A673 (cell line): Measurements from ENCODE around the gene FUBP3.

Experiments
- EZH2 ChIP-seq: fragments of 200-600 bp; sonication (generic); IDR thresholded peaks from 2 replicates; pipeline ENCODE4 v1.6.1; 2017; ENCODE audit warnings: borderline replicate concordance, low read depth, mild to moderate bottlenecking, mixed read lengths, antibody characterized with exemption, low read length; ENCODE audit not compliant: poor library complexity, severe bottlenecking
- TF ChIP-seq, protein P1 (sequence below): fragments of 300-800, 200-600 bp; sonication (generic); conservative IDR thresholded peaks from 2 replicates; pipeline ENCODE4 v1.5.1; 2017; ENCODE audit warnings: low read depth, mild to moderate bottlenecking, antibody characterized with exemption, low read length, moderate library complexity, mixed read lengths

GRCh38 chr9:130539420-130540223 is 39.8 kb upstream of the FUBP3 start:
- TF ChIP-seq, protein P1, sequence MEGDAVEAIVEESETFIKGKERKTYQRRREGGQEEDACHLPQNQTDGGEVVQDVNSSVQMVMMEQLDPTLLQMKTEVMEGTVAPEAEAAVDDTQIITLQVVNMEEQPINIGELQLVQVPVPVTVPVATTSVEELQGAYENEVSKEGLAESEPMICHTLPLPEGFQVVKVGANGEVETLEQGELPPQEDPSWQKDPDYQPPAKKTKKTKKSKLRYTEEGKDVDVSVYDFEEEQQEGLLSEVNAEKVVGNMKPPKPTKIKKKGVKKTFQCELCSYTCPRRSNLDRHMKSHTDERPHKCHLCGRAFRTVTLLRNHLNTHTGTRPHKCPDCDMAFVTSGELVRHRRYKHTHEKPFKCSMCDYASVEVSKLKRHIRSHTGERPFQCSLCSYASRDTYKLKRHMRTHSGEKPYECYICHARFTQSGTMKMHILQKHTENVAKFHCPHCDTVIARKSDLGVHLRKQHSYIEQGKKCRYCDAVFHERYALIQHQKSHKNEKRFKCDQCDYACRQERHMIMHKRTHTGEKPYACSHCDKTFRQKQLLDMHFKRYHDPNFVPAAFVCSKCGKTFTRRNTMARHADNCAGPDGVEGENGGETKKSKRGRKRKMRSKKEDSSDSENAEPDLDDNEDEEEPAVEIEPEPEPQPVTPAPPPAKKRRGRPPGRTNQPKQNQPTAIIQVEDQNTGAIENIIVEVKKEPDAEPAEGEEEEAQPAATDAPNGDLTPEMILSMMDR: no peak
- no peak for TF ChIP-seq EZH2
